GM12878 (cell line): ENCODE measurements around the gene NAE1. TPM values are rescaled to one million over a fixed set of nuclear protein-coding genes. Genes with fewer than 3 reads are reported as not detected.

Source experiments
- ATAC-seq: fragments of 200-7000 bp; cut with Tn5 transposase; 3 replicates; pipeline ENCODE4 v1.9.1; 2020; ENCODE audit warnings: mild to moderate bottlenecking, moderate library complexity
- BruUV-seq: library from RNA; stranded (reverse); fragments of 400-500 nt; replicated peaks from 2 replicates; lab custom pipeline; 2021; lab: Mats Ljungman, UMichigan
- CTCF ChIA-PET: fragments of 300-600 bp; sonication (Branson Sonifier 250); formaldehyde crosslinking; extraction: SDS; loops from one replicate; lab custom pipeline; 2021; ENCODE audit warnings: inconsistent platforms; lab: Yijun Ruan, JAX
- POLR2A ChIA-PET: fragments of 350-600 bp; formaldehyde crosslinking; extraction: SDS; loops from one replicate; lab custom pipeline; 2021; ENCODE audit warnings: inconsistent platforms; lab: Charles Lee
- RAD21 ChIA-PET: fragments of 300-600 bp; sonication (Branson Sonifier 250); formaldehyde crosslinking; loops from one replicate; lab custom pipeline; 2023; ENCODE audit warnings: antibody characterized with exemption; ENCODE audit not compliant: unreplicated experiment; lab: Charles Lee
- SMC1A ChIA-PET: fragments of 300-600 bp; sonication (Branson Sonifier 250); formaldehyde crosslinking; loops from one replicate; lab custom pipeline; 2023; ENCODE audit not compliant: unreplicated experiment, uncharacterized antibody; lab: Charles Lee
- DNase-seq: peaks from one replicate; pipeline ENCODE4 v3.0.0-alpha.2; 2011; ENCODE audit warnings: low read depth, low spot score
- FAIRE-seq: peaks from 3 replicates; lab custom pipeline; 2011; peaks lifted over from hg19 to GRCh38; lab: Jason Lieb, UNC
- H2AFZ ChIP-seq: 2 replicates; pipeline ENCODE4 v1.6.0; 2011; ENCODE audit warnings: low read depth, low read length, control low read depth; ENCODE audit not compliant: control insufficient read depth
- H3K27ac ChIP-seq: 2 replicates; pipeline ENCODE4 v1.5.1; 2011; ENCODE audit warnings: control low read depth; ENCODE audit not compliant: control insufficient read depth, insufficient read depth
- H3K27me3 ChIP-seq, 2 experiments: replicated peaks in 1 of 2; 2 replicates each; pipeline versions ENCODE4 v1.6.0 to v1.6.1; 2011; ENCODE audit warnings: low read length in 1 of 2; ENCODE audit not compliant: control insufficient read depth in 2 of 2, insufficient read depth in 2 of 2
- H3K36me3 ChIP-seq, 2 experiments: 2 replicates each; pipeline ENCODE4 v1.5.1; 2011; ENCODE audit warnings: low read length in 1 of 2; ENCODE audit not compliant: control insufficient read depth in 2 of 2, insufficient read depth in 2 of 2
- H3K4me1 ChIP-seq: 2 replicates; pipeline ENCODE4 v1.6.1; 2011; ENCODE audit warnings: mild to moderate bottlenecking, low read length, moderate library complexity, mixed read lengths; ENCODE audit not compliant: control insufficient read depth, insufficient read depth
- H3K4me2 ChIP-seq: 2 replicates; pipeline ENCODE4 v1.6.0; 2011; ENCODE audit warnings: control low read depth; ENCODE audit not compliant: control insufficient read depth, insufficient read depth
- H3K4me3 ChIP-seq: fragments of 200-600 bp; sonication (generic); 2 replicates; pipeline ENCODE4 v1.5.1; 2016
- H3K79me2 ChIP-seq: 2 replicates; pipeline ENCODE4 v1.6.0; 2011; ENCODE audit warnings: low read length; ENCODE audit not compliant: control insufficient read depth, insufficient read depth
- H3K9ac ChIP-seq: 2 replicates; pipeline ENCODE4 v1.8.0; 2011; ENCODE audit warnings: low read length, control low read depth, mixed read lengths; ENCODE audit not compliant: control insufficient read depth, insufficient read depth
- H3K9me3 ChIP-seq: replicated peaks from 3 replicates; pipeline ENCODE4 v1.5.1; 2011; ENCODE audit warnings: mild to moderate bottlenecking, low read length; ENCODE audit not compliant: control insufficient read depth, insufficient read depth
- H4K20me1 ChIP-seq: 2 replicates; pipeline ENCODE4 v1.6.0; 2011; ENCODE audit not compliant: control insufficient read depth, insufficient read depth
- NR2C1 ChIP-seq: fragments of 450-650 bp; IDR thresholded peaks from 2 replicates; pipeline ENCODE4 v1.6.1; 2017; ENCODE audit warnings: antibody characterized with exemption, mild to moderate bottlenecking, moderate library complexity
- PAX5 ChIP-seq: IDR thresholded peaks from 2 replicates; pipeline ENCODE4 v1.6.1; 2011; ENCODE audit warnings: low read depth, low read length, borderline replicate concordance
- SKIL ChIP-seq: fragments of 450-650 bp; IDR thresholded peaks from 2 replicates; pipeline ENCODE4 v1.6.1; 2017; ENCODE audit warnings: mild to moderate bottlenecking, low read depth, inconsistent platforms; ENCODE audit not compliant: poor library complexity, severe bottlenecking
- SMAD5 ChIP-seq: IDR thresholded peaks from 2 replicates; pipeline ENCODE4 v1.6.1; 2016; ENCODE audit warnings: antibody characterized with exemption, low read depth
- SPI1 ChIP-seq: IDR thresholded peaks from 2 replicates; pipeline ENCODE4 v1.6.1; 2011; ENCODE audit warnings: low read depth, mild to moderate bottlenecking, low read length, moderate library complexity, borderline replicate concordance; ENCODE audit not compliant: insufficient read depth
- TCF12 ChIP-seq: IDR thresholded peaks from 2 replicates; pipeline ENCODE4 v1.6.1; 2011; ENCODE audit warnings: low read depth, mild to moderate bottlenecking, low read length
- WGBS: methylation state at CpG from one replicate; pipeline ENCODE4 v1.1.6; 2016; ENCODE audit warnings: low lambda C conversion rate; ENCODE audit not compliant: insufficient replicate concordance, insufficient coverage; ENCODE audit errors: missing lambda C conversion rate; 5-methylcytosine and 5-hydroxymethylcytosine counted together
- in situ Hi-C: fragments of 300-500 bp; cut with MboI; formaldehyde crosslinking; loops from 9 replicates; pipeline ENCODE4 v1.14.3; 2018; ENCODE audit warnings: mixed read lengths
- intact Hi-C: fragments of 100-400 bp; cut with micrococcal nuclease; formaldehyde crosslinking; loops from one replicate; pipeline ENCODE4 v1.14.2; 2022; ENCODE audit not compliant: unreplicated experiment
- polyA plus RNA-seq, 11 experiments: library from polyadenylated mRNA; depleted of rRNA in 4 of 11; unstranded in 6 of 11; stranded (reverse) in 5 of 11; fragments of >200 nt; fragmentation: Nextera tagmentation in 4 of 11; fragmentation: Illumina TruSeq in 1 of 11; extraction: Ambion mirVana in 4 of 11; extraction: Trizol in 1 of 11; gene quantifications; 1 replicate in 1 of 11; 2 replicates in 10 of 11; pipeline versions ENCODE4 v1.2.1 to v1.2.3, GENCODE V29; 2011 to 2016; ENCODE audit warnings: inconsistent platforms in 2 of 11, missing spikeins in 2 of 11, low read depth in 1 of 11
- total RNA-seq, 4 experiments: library from RNA; depleted of rRNA in 3 of 4; stranded (reverse); fragments of >200 nt in 3 of 4; fragmentation: Illumina TruSeq in 1 of 4; extraction: Trizol in 1 of 4; gene quantifications; 2 replicates each; pipeline versions ENCODE4 v1.2.1 to v1.2.3, GENCODE V29; 2013 to 2021

Gene NAE1
- total and polyA plus RNA-seq, 10 of the 15 experiments (the other 5 are each of a cell fraction or from before 2014, with no cell fraction given): 58.7 to 106 (median 78.7) TPM

DNA sequence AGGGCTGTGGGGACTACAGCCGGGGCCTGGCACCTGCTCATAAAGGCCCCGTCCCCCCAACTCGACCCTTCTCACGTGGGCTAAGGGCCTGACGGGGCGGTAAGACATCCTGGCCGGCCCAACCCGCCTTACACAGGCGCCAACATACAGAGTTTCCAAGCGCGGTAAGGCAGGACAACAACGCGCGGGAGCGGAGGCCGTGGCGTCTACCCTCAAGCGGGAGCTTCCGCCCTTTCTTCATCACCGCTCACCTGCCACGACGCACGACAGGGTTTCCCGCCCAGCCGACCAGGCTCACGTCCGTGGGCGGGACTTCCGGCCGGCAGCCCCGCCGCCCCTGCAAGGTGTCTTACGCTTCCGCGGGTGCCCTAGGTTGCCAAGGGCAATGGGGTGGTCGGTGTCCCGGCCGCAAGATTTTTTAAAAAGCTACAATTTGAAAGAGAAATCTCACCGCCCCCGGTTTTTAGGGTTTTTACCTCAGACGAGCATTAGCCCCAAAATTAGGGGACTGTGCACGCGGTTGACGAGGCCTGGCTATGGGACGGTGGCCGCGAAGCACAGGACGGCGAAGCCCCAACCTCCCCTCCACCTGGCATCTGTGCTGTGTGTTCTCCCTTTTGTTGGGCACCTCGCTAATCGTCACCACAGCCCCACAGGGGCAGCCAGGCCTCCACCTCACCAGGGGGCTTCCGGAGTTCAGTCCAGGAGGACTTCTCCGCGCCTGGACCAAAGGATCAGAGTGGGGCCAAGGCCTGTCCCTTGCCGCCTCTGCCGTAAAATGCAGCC, 29.3 kb downstream of the NAE1 start, which contains the start of gene TERB1:
Gene TERB1, minus strand, starts transcription at position 265 of the 786 bp plus-strand sequence. CDS start 4,786 bp downstream, outside the sequence.
- no peak for DNase-seq

More for the DNA sequence above, 29.3 kb downstream of the NAE1 start, which contains the start of gene TERB1:
- TF ChIP-seq SMAD5: no peak
- no peak for TF ChIP-seq NR2C1
- TF ChIP-seq SKIL: no peak
- no peak for TF ChIP-seq PAX5
- TF ChIP-seq SPI1: no peak
- TF ChIP-seq TCF12: no peak
- ChIA-PET RAD21 (no interaction called here), SMC1A (interaction anchor here (1.8 kb wide), 1 partner anchor 66 kb away, joined by 6 read pairs; no protein-coding TSS in a partner anchor), POLR2A (no interaction called here), CTCF (interaction anchor here (1.8 kb wide), 1 partner anchor 29 kb away, joined by 8 read pairs; the partner anchor contains the start of gene NAE1)
- 98% methylated on average over 56 of the region's 56 CpGs for WGBS
- Histone ChIP-seq H3K9ac (no peak within 1 kb of the TSS), H3K36me3 (peaks cover 3 to 8% of the 10 kb centered on the region in 2 experiments; a peak in 3 of 4 replicates), H3K79me2 (no peaks in the 10 kb centered on the region), H2AFZ (no peak within 1 kb of the TSS), H3K4me1 (no peaks in the 10 kb centered on the region), H4K20me1 (no peaks in the 10 kb centered on the region), H3K9me3 (no peaks in the 10 kb centered on the region), H3K4me3 (no peak within 1 kb of the TSS), H3K4me2 (no peak within 1 kb of the TSS), H3K27me3 (no peaks in the 10 kb centered on the region), H3K27ac (no peak within 1 kb of the TSS)
- no TSS peak for BruUV-seq
- intact Hi-C loops (no loop called here), in situ Hi-C loops (no loop called here)
- no peak for ATAC-seq
- no peak for FAIRE-seq
